KMS-11 (cell line): ENCODE measurements around the gene UNC5CL.

ENCODE experiments used
- H2AFZ ChIP-seq: fragments of 200-600 bp; sonication (generic); 2 replicates; pipeline ENCODE4 v1.6.1; 2016; ENCODE audit warnings: antibody characterized with exemption, mixed run types, low read depth
- H3K27ac ChIP-seq: fragments of 200-600 bp; sonication (generic); 2 replicates; pipeline ENCODE4 v1.6.1; 2016; ENCODE audit warnings: mild to moderate bottlenecking, mixed run types
- H3K27me3 ChIP-seq: fragments of 200-600 bp; sonication (generic); 2 replicates; pipeline ENCODE4 v1.6.1; 2017; ENCODE audit warnings: mild to moderate bottlenecking, low read depth, mixed run types, moderate library complexity; ENCODE audit not compliant: insufficient read depth
- H3K36me3 ChIP-seq: fragments of 200-600 bp; sonication (generic); 2 replicates; pipeline ENCODE4 v1.6.1; 2017; ENCODE audit warnings: mild to moderate bottlenecking, mixed run types; ENCODE audit not compliant: insufficient read depth
- H3K4me1 ChIP-seq: fragments of 200-600 bp; sonication (generic); 2 replicates; pipeline ENCODE4 v1.6.1; 2016; ENCODE audit warnings: mild to moderate bottlenecking, low read depth, mixed run types; ENCODE audit not compliant: poor library complexity, severe bottlenecking
- H3K4me2 ChIP-seq: fragments of 200-600 bp; sonication (generic); 2 replicates; pipeline ENCODE4 v1.7.0; 2016; ENCODE audit warnings: mild to moderate bottlenecking, mixed run types
- H3K4me3 ChIP-seq: fragments of 200-600 bp; sonication (generic); IDR thresholded peaks from 2 replicates; pipeline ENCODE4 v1.6.1; 2017; ENCODE audit warnings: low read depth, low read length, mixed read lengths; ENCODE audit not compliant: insufficient read depth
- H3K79me2 ChIP-seq: fragments of 200-600 bp; sonication (generic); 2 replicates; pipeline ENCODE4 v1.6.1; 2016; ENCODE audit warnings: low read depth, mixed run types; ENCODE audit not compliant: insufficient read depth
- H3K9ac ChIP-seq: fragments of 200-600 bp; sonication (generic); 2 replicates; pipeline ENCODE4 v1.6.1; 2016; ENCODE audit warnings: mild to moderate bottlenecking, mixed run types
- H4K20me1 ChIP-seq: fragments of 200-600 bp; sonication (generic); 2 replicates; pipeline ENCODE4 v1.6.1; 2016; ENCODE audit warnings: mild to moderate bottlenecking, mixed run types; ENCODE audit not compliant: insufficient read depth
- CTCF ChIP-seq: fragments of 200-600 bp; sonication (generic); conservative IDR thresholded peaks from 2 replicates; pipeline ENCODE4 v1.6.1; 2017; ENCODE audit warnings: low read depth, mild to moderate bottlenecking, antibody characterized with exemption, low read length, moderate library complexity, mixed read lengths

Gene UNC5CL

DNA sequence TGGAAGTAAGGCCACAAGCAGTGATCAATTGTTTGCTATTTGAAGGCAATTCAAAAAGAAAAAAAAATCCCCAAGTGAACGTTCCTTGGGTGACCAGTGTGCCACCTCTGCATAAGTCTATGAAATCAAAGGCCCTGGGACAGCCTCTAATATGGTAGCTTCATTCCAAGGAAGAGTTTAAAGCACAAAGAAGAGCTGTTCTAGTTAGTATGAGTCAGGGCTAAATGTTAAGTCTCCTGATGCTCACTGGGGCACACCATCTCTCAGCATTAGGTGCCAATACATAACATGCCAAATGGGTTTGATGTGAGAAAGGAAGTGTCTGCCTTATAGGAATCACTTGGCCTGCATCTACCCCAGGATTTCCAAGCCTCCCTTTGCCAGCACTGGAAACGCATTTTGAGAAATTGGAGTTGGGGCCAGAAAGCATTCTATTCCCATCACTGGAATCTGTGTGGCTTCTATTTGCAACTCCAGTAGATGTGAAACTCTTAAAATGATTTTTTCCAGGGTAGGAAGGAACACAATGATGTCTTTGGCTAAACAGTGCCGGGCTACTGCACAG is 13.0 kb downstream of the UNC5CL start:
- Histone ChIP-seq H3K4me2 (no peak overlapping the region; the same call in 1 of the 2 replicates), H3K4me1 (peaks cover 8% of the 10 kb centered on the region), H3K79me2 (no peaks in the 10 kb centered on the region), H4K20me1 (no peaks in the 10 kb centered on the region), H3K9ac (no peak overlapping the region), H3K27ac (no peak overlapping the region), H3K4me3 (no peak overlapping the region), H3K27me3 (no peaks in the 10 kb centered on the region), H2AFZ (no peak overlapping the region), H3K36me3 (no peaks in the 10 kb centered on the region)
- TF ChIP-seq CTCF: no peak

- H2AFZ ChIP-seq: no peak overlapping the region
- H3K4me3 ChIP-seq: no peak overlapping the region
- H3K27me3 ChIP-seq: no peaks in the 10 kb centered on the region
- H3K36me3 ChIP-seq: no peaks in the 10 kb centered on the region
- no peak overlapping the region for H3K4me2 ChIP-seq
- no peak overlapping the region for H3K27ac ChIP-seq
- H4K20me1 ChIP-seq: no peaks in the 10 kb centered on the region
- H3K79me2 ChIP-seq: no peaks in the 10 kb centered on the region
- H3K9ac ChIP-seq: no peak overlapping the region
- no peak for TF ChIP-seq CTCF
- H3K4me1 ChIP-seq: peaks cover 8% of the 10 kb centered on the region
These were observed 15.9 kb downstream of the UNC5CL start for GRCh38 chr6:41023114-41023513.

DNA sequence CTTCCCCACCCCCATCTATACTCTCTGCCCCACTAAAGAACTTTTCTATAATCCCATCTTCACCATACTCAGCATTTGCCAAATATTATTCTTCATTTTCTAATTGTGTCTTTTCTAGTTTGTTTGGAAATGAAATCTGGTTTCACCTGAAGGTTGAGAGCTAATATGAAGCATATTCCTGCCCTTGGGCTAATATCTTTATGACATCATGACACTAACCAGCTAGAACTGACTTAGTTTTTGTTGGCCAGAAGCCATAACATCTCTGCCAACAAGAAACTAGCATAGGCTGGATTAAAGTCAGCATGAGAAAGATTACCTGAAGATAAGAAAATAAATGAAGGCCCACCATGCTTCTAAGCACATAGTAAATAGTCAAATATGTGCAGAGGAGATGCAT is 16.7 kb downstream of the UNC5CL start:
- Histone ChIP-seq H4K20me1 (no peaks in the 10 kb centered on the region), H3K4me1 (peaks cover 8% of the 10 kb centered on the region), H2AFZ (no peak overlapping the region), H3K27me3 (no peaks in the 10 kb centered on the region), H3K9ac (no peak overlapping the region), H3K79me2 (no peaks in the 10 kb centered on the region), H3K4me3 (no peak overlapping the region), H3K4me2 (no peak overlapping the region), H3K36me3 (no peaks in the 10 kb centered on the region), H3K27ac (no peak overlapping the region)
- no peak for TF ChIP-seq CTCF

DNA sequence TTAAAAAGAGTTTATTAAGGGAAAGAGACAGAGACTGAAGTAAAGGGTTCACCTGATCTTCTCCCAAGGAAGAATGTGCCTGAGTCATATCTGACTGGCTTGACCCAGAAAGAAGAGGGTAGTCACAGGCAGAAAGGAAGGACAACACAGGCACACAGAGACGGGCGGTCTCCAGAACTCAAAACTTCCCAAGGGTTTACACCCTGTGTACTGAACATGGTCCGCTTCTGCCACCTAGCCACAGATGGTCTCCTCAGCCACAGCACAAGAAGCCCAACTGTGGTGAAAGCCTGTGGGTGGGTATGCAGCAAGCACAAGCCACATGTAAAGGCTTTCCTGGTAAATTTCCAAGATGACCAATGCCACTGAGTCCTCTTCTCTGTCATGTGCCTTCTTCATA is 17.2 kb downstream of the UNC5CL start:
- no peaks in the 10 kb centered on the region for H3K79me2 ChIP-seq
- H3K27me3 ChIP-seq: no peaks in the 10 kb centered on the region
- no peak overlapping the region for H3K4me3 ChIP-seq
- no peak overlapping the region for H3K4me2 ChIP-seq
- no peak overlapping the region for H3K27ac ChIP-seq
- peaks cover 3% of the 10 kb centered on the region for H3K4me1 ChIP-seq
- TF ChIP-seq CTCF: no peak
- H3K9ac ChIP-seq: no peak overlapping the region
- no peaks in the 10 kb centered on the region for H3K36me3 ChIP-seq
- no peak overlapping the region for H2AFZ ChIP-seq
- no peaks in the 10 kb centered on the region for H4K20me1 ChIP-seq
